Measurements from ENCODE around the gene GIGYF2. TPM values are rescaled to one million over a fixed set of nuclear protein-coding genes. Genes with fewer than 3 reads are reported as not detected.

Gene GIGYF2
- total RNA-seq, 1 donor: 57.2 TPM

DNA sequence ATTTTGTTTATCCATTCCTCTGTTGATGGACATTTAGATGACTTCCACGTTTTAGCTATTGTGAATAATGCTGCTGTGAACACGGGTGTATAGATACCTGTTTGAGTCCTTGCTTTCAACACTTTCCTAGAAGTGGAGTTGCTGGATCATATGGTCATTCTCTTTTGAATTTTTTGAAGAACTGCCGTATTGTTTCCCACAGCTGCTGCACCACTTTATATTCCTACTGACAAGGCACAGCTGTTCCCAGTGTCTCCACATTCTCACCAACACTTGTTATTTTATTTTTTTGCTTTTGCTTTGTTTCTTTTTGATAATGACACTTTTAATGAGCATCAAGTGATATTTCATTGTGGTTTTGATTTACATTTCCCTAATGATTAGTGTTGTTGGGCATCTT is 120.6 kb downstream of the GIGYF2 start:
- H4K20me1 ChIP-seq (ENCODE audit: insufficient read depth, low read length): no peaks in the 10 kb centered on the region
- H3K27ac ChIP-seq (ENCODE audit: low read depth, low read length): no peak overlapping the region
- H3K27me3 ChIP-seq (ENCODE audit: insufficient read depth, low read length): no peaks in the 10 kb centered on the region
- H2AFZ ChIP-seq (ENCODE audit: low read length): no peak overlapping the region
- H3K79me2 ChIP-seq (ENCODE audit: insufficient read depth, low read length): no peaks in the 10 kb centered on the region
- H3K4me3 ChIP-seq (ENCODE audit: insufficient read depth, low read length): no peak overlapping the region
- no peaks in the 10 kb centered on the region for H3K4me1 ChIP-seq (ENCODE audit: insufficient read depth, low read length)
- no peak for DNase-seq (ENCODE audit: insufficient read length, low spot score, missing footprints)
- H3K9me3 ChIP-seq (ENCODE audit: low read depth, low read length): no peaks in the 10 kb centered on the region
- no peak overlapping the region for H3K4me2 ChIP-seq (ENCODE audit: insufficient read depth, low read length)
- TF ChIP-seq, protein P1, sequence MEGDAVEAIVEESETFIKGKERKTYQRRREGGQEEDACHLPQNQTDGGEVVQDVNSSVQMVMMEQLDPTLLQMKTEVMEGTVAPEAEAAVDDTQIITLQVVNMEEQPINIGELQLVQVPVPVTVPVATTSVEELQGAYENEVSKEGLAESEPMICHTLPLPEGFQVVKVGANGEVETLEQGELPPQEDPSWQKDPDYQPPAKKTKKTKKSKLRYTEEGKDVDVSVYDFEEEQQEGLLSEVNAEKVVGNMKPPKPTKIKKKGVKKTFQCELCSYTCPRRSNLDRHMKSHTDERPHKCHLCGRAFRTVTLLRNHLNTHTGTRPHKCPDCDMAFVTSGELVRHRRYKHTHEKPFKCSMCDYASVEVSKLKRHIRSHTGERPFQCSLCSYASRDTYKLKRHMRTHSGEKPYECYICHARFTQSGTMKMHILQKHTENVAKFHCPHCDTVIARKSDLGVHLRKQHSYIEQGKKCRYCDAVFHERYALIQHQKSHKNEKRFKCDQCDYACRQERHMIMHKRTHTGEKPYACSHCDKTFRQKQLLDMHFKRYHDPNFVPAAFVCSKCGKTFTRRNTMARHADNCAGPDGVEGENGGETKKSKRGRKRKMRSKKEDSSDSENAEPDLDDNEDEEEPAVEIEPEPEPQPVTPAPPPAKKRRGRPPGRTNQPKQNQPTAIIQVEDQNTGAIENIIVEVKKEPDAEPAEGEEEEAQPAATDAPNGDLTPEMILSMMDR (IDR thresholded peaks at IDR 0.05; ENCODE audit: extremely low read depth, low read depth, low read length): no peak
- peaks cover 49% of the 10 kb centered on the region for H3K36me3 ChIP-seq (ENCODE audit: insufficient read depth, low read length)

DNA sequence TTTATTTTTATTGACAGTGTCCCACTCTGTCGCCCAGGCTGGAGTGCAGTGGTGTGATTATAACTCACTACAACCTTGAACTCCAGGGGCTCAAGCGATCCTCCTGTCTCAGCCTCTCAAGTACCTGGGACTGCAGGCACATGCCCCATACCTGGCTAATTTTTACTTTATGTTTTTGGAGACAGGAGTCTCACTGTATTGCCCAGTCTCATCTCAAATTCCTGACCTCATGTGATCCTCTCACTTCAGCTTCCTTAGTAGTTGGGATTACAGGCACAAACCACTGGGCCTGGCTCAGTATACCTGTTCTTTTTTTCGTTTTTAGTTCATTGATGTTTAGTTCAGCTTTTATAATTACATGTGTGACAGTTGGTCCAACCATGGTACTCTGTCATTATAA is 132.9 kb downstream of the GIGYF2 start:
- TF ChIP-seq, protein P1 (IDR thresholded peaks at IDR 0.05; ENCODE audit: extremely low read depth, low read depth, low read length): no peak

DNA sequence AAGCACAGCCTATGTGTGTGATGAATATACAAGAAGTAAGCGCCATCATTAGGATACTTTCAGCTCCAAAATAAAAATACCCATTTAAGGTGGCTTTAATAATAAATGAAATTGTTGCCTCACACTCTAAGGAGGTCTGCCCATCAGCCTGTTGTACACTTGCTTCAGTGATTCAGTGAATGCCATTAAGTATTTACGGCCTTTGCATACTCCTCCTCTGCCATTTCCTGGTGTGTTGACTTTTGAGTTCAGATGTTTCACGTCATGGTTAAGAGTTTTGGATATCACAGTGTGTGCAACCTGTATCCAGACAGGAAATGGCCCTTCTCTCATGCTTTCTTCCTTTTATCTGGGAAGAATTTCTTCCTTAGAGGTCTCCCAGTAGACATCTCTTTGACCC is 134.4 kb downstream of the GIGYF2 start:
- Histone ChIP-seq H3K4me2 (ENCODE audit: insufficient read depth, low read length) (no peak overlapping the region), H3K79me2 (ENCODE audit: insufficient read depth, low read length) (peaks cover 10% of the 10 kb centered on the region), H4K20me1 (ENCODE audit: insufficient read depth, low read length) (peaks cover 3% of the 10 kb centered on the region), H3K4me1 (ENCODE audit: insufficient read depth, low read length) (no peaks in the 10 kb centered on the region), H3K4me3 (ENCODE audit: insufficient read depth, low read length) (no peak overlapping the region), H3K27ac (ENCODE audit: low read depth, low read length) (no peak overlapping the region), H3K36me3 (ENCODE audit: insufficient read depth, low read length) (peaks cover 46% of the 10 kb centered on the region), H3K27me3 (ENCODE audit: insufficient read depth, low read length) (no peaks in the 10 kb centered on the region), H3K9me3 (ENCODE audit: low read depth, low read length) (no peaks in the 10 kb centered on the region), H2AFZ (ENCODE audit: low read length) (no peak overlapping the region)
- TF ChIP-seq, protein P1 (IDR thresholded peaks at IDR 0.05; ENCODE audit: extremely low read depth, low read depth, low read length): no peak
- DNase-seq (ENCODE audit: insufficient read length, low spot score, missing footprints): no peak

More for the DNA sequence above, 132.9 kb downstream of the GIGYF2 start:
- peaks cover 5% of the 10 kb centered on the region for H3K79me2 ChIP-seq (ENCODE audit: insufficient read depth, low read length)
- H3K36me3 ChIP-seq (ENCODE audit: insufficient read depth, low read length): peaks cover 51% of the 10 kb centered on the region
- H3K27me3 ChIP-seq (ENCODE audit: insufficient read depth, low read length): no peaks in the 10 kb centered on the region
- H3K9me3 ChIP-seq (ENCODE audit: low read depth, low read length): no peaks in the 10 kb centered on the region
- H3K4me2 ChIP-seq (ENCODE audit: insufficient read depth, low read length): no peak overlapping the region
- no peaks in the 10 kb centered on the region for H3K4me1 ChIP-seq (ENCODE audit: insufficient read depth, low read length)
- no peak for DNase-seq (ENCODE audit: insufficient read length, low spot score, missing footprints)
- H2AFZ ChIP-seq (ENCODE audit: low read length): no peak overlapping the region
- H3K4me3 ChIP-seq (ENCODE audit: insufficient read depth, low read length): no peak overlapping the region
- H3K27ac ChIP-seq (ENCODE audit: low read depth, low read length): no peak overlapping the region
- H4K20me1 ChIP-seq (ENCODE audit: insufficient read depth, low read length): peaks cover 3% of the 10 kb centered on the region

DNA sequence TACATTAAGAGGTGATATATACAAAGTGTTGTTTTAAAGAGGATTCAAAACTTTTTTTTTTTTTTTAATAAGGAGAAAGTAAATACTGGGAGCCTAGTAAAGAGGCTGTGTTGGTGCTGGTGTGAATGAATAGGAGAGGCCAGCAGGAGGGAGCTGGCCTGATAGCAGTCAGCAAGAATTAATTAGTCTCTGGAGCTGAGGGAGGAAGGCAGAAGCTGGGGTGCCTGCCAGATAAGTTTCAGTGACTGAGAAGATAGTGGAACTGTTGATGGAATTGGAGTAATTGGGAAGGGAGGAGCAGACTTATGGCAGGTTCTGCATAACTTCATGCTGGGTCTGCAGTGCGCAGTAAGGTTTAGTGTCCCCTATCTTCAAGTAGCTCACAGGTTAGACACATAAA is 136.7 kb downstream of the GIGYF2 start:
- Histone ChIP-seq H3K4me1 (ENCODE audit: insufficient read depth, low read length) (peaks cover 10% of the 10 kb centered on the region), H3K4me3 (ENCODE audit: insufficient read depth, low read length) (no peak overlapping the region), H3K27ac (ENCODE audit: low read depth, low read length) (no peak overlapping the region), H4K20me1 (ENCODE audit: insufficient read depth, low read length) (peaks cover 13% of the 10 kb centered on the region), H3K36me3 (ENCODE audit: insufficient read depth, low read length) (peaks cover 52% of the 10 kb centered on the region), H3K79me2 (ENCODE audit: insufficient read depth, low read length) (peaks cover 26% of the 10 kb centered on the region), H3K9me3 (ENCODE audit: low read depth, low read length) (no peaks in the 10 kb centered on the region), H2AFZ (ENCODE audit: low read length) (no peak overlapping the region), H3K4me2 (ENCODE audit: insufficient read depth, low read length) (no peak overlapping the region), H3K27me3 (ENCODE audit: insufficient read depth, low read length) (no peaks in the 10 kb centered on the region)
- TF ChIP-seq, protein P1 (IDR thresholded peaks at IDR 0.05; ENCODE audit: extremely low read depth, low read depth, low read length): no peak
- DNase-seq (ENCODE audit: insufficient read length, low spot score, missing footprints): no peak

All from osteoblast (primary cell).